ENCODE data around the gene ZBED6.

- no peak for TF ChIP-seq CTCF (IDR thresholded peaks at IDR 0.05; ENCODE audit: low read depth, low read length)
- no peak for TF ChIP-seq EZH2phosphoT487 (IDR thresholded peaks at IDR 0.05; ENCODE audit: low read depth)
Observed at GRCh38 chr1:203791498-203791897, 3.9 kb upstream of the ZBED6 start.
